Stomach smooth muscle (tissue), 2 donors: ENCODE data around the gene HSF5.

Source experiments
- H3K27ac ChIP-seq: one replicate; pipeline ENCODE4 v1.7.0; 2013; ENCODE audit warnings: mild to moderate bottlenecking, low read length, inconsistent platforms
- H3K27me3 ChIP-seq, 2 donors: one replicate each; pipeline ENCODE4 v1.7.0; 2013; ENCODE audit warnings: low read length in 2 of 2; ENCODE audit not compliant: insufficient read depth in 2 of 2, control insufficient read depth in 1 of 2
- H3K36me3 ChIP-seq, 2 donors: one replicate each; pipeline ENCODE4 v1.7.0; 2013; ENCODE audit warnings: low read length in 2 of 2; ENCODE audit not compliant: control insufficient read depth in 2 of 2, insufficient read depth in 2 of 2
- H3K4me1 ChIP-seq: one replicate; pipeline ENCODE4 v1.7.0; 2013; ENCODE audit warnings: low read length; ENCODE audit not compliant: control insufficient read depth, insufficient read depth
- H3K4me3 ChIP-seq, 2 donors: one replicate each; pipeline ENCODE4 v1.7.0; 2013; ENCODE audit warnings: low read length in 2 of 2
- H3K9ac ChIP-seq, 2 donors: one replicate each; pipeline ENCODE4 v1.7.0; 2013; ENCODE audit warnings: low read length in 2 of 2, mild to moderate bottlenecking in 1 of 2
- H3K9me3 ChIP-seq, 2 donors: one replicate each; pipeline ENCODE4 v1.7.0; 2013; ENCODE audit warnings: low read length in 2 of 2; ENCODE audit not compliant: control insufficient read depth in 2 of 2
- donor health status: healthy.
- donor health status: Pancreatic carcinoma.

The HSF5 gene

DNA sequence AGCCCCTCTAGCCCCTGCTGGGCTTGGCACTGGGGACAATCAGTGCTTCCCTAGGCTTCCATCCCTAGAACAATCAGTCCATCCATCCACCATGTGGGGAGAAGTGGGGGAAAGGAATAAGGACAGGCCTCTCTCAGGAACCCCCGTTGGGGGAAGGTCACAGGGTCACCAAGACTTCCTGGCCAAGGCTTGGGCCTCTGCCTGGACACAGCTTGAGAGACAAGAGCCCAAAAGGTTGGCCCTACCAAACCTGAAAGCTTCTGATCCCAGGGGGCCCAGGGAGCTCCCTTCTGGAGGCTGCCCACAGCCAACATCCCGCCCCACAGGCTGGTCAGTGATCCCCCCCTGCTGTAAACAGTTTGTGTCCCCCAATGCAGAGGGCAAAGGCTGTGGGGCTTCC, 42.4 kb upstream of the HSF5 start:
- H3K9me3 ChIP-seq: no peaks in the 10 kb centered on the region
- no peaks in the 10 kb centered on the region for H3K36me3 ChIP-seq
- no peak overlapping the region for H3K27ac ChIP-seq
- peaks cover 20% of the 10 kb centered on the region for H3K4me1 ChIP-seq
- H3K27me3 ChIP-seq: no peaks in the 10 kb centered on the region
- no peak overlapping the region for H3K9ac ChIP-seq
- no peak overlapping the region for H3K4me3 ChIP-seq

DNA sequence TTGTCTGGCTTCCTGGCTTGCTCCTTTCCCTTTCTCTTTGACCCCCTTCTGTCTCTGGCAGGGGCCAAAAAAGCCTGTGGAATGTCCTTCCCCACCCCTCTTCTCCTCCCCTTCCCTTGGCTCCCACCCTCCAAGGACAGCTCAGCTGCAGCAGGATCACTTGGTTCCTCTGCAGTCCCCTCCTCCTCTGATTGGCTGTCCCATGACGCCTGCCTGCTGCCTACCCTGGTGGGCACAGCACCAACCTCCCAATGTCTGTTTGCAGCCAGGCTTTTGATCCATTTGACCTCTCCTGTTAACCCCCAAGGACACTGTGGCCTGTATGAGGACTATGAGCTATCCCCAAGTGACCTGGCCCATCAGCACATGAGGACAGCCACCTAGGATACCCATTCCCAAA, 41.1 kb upstream of the HSF5 start:
- H3K4me3 ChIP-seq: peak overlapping the region in 1 of 2 donors; percentile 22
- H3K4me1 ChIP-seq: peaks cover 29% of the 10 kb centered on the region

DNA sequence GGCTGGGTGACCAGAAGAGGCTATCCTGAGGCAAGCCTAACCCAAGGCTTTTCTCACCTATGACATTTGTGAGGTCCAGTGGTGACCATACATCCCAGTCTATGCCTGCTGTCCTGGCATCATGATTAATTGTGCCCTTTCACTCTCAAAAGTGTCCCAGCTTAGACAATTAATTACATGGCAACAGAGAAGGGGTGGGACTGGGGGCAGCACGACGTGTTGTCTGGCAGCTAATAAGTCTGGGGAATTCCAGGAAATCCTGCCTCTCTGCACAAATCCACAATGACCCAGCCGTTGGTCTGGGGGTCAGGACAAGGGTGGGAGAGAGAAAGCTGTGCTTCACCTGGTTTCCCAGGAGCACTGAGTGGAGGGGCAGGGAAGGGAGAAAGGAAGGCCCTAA, 40.2 kb upstream of the HSF5 start:
- Histone ChIP-seq H3K4me3 (peak overlapping the region in 1 of 2 donors; percentile 29), H3K27me3 (no peaks in the 10 kb centered on the region), H3K9me3 (no peaks in the 10 kb centered on the region), H3K36me3 (no peaks in the 10 kb centered on the region), H3K27ac (no peak overlapping the region), H3K9ac (peak overlapping the region in 1 of 2 donors; percentile 13), H3K4me1 (peaks cover 29% of the 10 kb centered on the region)

More for the DNA sequence above, 41.1 kb upstream of the HSF5 start:
- Histone ChIP-seq H3K36me3 (no peaks in the 10 kb centered on the region), H3K9ac (no peak overlapping the region), H3K27me3 (no peaks in the 10 kb centered on the region), H3K9me3 (no peaks in the 10 kb centered on the region), H3K27ac (no peak overlapping the region)

DNA sequence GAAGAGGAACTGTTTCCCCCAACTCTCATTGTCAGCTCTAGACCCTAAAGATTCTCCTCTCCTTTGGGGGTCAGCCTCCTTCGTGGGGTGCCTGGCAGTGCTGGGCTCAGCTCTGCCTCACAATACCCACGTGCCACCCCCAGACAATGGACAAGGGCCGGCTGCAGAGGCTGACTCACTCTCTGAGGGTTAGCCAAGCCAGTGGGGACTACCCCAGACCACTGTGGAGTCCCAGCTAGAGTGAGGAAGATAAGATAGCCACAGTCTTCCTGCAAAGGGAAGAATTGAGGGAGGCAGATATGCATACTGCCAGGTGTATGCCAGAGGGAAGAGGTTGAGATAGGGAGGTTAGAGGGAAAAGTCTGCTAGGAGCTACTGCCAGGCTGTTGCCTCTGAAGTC, 39.7 kb upstream of the HSF5 start:
- Histone ChIP-seq H3K27ac (no peak overlapping the region), H3K9me3 (no peaks in the 10 kb centered on the region), H3K4me3 (peak overlapping the region in 1 of 2 donors; percentile 29), H3K27me3 (no peaks in the 10 kb centered on the region), H3K36me3 (no peaks in the 10 kb centered on the region), H3K4me1 (peaks cover 29% of the 10 kb centered on the region), H3K9ac (no peak overlapping the region)

DNA sequence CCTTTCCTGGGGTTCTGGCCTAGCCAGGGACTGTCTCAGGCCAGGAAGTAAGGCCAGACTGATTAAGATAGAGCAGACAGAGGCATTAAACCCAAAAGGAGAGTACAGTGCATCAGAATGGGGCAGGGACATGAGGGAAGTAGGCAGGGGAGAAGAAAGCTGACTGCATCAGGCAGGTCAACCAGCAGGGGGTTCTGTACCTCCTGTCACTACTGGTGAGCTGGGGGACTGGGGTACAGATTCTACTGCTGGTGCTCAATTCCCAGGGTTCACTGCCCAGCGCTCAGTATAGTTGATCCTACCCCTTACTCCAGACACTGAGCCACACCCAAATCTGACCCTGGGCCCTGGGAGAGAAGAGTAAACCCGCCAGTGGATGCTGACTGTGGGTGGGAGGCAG, 39.1 kb upstream of the HSF5 start:
- no peaks in the 10 kb centered on the region for H3K27me3 ChIP-seq
- H3K9ac ChIP-seq: no peak overlapping the region
- no peaks in the 10 kb centered on the region for H3K36me3 ChIP-seq
- H3K4me1 ChIP-seq: peaks cover 24% of the 10 kb centered on the region
- H3K4me3 ChIP-seq: peak overlapping the region in 1 of 2 donors; percentile 8
- no peak overlapping the region for H3K27ac ChIP-seq
- no peaks in the 10 kb centered on the region for H3K9me3 ChIP-seq

DNA sequence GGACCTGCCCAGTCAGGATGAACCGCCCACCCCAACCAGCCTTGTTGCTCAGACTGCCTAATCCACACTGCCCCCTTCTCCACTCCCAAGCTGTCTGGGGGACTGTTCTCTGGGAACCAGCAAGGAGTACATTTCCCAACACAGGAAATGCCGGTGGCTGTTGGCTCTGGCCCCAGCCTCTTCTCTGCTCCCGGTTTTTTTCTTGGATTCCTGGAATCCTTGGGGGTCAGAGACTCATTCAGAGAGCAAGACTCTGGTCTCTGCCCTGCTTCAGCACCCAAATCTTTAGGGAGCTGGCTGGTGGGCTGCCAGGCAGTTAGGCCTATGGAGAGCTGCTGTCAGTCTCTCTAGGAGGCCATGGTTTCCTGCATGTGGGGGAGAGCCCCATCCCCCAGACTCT, 37.0 kb upstream of the HSF5 start:
- no peaks in the 10 kb centered on the region for H3K9me3 ChIP-seq
- H3K36me3 ChIP-seq: peaks cover 0 to 2% of the 10 kb centered on the region in 2 donors
- H3K4me1 ChIP-seq: peaks cover 13% of the 10 kb centered on the region
- no peak overlapping the region for H3K9ac ChIP-seq
- H3K27ac ChIP-seq: no peak overlapping the region
- H3K27me3 ChIP-seq: no peaks in the 10 kb centered on the region
- H3K4me3 ChIP-seq: no peak overlapping the region

DNA sequence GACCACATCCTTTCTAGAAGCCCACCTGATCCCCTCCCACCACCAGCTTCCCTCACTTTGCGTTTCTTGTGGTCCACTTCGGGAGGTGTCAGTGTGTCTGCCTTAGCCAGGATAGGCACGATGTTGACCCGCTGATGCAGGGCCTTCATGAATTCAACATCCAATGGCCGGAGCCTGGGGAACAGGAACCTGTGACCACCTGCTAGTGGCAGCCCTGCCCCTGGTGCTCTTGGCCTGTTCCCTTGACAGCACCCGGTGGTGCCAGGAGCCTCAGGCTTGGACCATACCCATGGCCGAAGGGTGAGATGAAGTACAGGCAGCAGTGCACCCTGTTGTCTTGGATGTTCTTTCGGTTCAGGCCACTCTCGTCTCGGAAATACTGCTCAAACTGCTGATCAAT, 33.5 kb upstream of the HSF5 start:
- Histone ChIP-seq H3K36me3 (peaks cover 0 to 2% of the 10 kb centered on the region in 2 donors), H3K27me3 (no peaks in the 10 kb centered on the region), H3K27ac (no peak overlapping the region), H3K9me3 (no peaks in the 10 kb centered on the region), H3K4me3 (no peak overlapping the region), H3K9ac (no peak overlapping the region), H3K4me1 (peaks cover 33% of the 10 kb centered on the region)

DNA sequence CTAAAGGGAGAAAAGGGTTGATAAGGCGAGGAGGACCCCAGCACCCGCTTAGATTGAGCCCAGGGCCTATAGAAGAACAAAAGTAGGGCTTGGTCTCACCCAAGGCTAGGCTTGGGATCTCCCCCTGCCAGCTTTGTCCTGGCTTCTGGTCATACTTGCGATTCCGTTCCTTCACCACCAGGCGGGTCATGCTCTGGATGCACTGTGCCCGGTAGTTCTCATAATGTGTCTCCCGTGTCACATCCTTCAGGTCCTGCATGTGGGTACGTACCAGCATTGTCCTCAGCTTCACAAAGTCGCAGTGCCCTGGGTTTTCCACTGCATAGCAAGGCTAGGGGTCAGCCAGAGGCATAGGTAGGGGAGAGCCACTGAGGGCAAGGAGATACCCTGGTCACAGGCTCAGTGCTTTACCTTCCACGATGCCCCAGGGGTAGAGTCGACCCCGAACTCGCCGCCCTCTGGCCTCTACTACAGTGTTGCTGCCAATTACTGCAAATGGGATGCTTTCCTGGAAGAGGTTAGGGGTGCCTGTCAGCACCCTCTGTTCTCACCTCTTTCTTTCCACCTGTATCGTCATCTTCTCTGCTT, 32.7 kb upstream of the HSF5 start:
- Histone ChIP-seq H3K4me1 (peaks cover 40% of the 10 kb centered on the region), H3K27ac (no peak overlapping the region), H3K27me3 (no peaks in the 10 kb centered on the region), H3K9ac (no peak overlapping the region), H3K9me3 (no peaks in the 10 kb centered on the region), H3K4me3 (no peak overlapping the region), H3K36me3 (peaks cover 0 to 5% of the 10 kb centered on the region in 2 donors)

DNA sequence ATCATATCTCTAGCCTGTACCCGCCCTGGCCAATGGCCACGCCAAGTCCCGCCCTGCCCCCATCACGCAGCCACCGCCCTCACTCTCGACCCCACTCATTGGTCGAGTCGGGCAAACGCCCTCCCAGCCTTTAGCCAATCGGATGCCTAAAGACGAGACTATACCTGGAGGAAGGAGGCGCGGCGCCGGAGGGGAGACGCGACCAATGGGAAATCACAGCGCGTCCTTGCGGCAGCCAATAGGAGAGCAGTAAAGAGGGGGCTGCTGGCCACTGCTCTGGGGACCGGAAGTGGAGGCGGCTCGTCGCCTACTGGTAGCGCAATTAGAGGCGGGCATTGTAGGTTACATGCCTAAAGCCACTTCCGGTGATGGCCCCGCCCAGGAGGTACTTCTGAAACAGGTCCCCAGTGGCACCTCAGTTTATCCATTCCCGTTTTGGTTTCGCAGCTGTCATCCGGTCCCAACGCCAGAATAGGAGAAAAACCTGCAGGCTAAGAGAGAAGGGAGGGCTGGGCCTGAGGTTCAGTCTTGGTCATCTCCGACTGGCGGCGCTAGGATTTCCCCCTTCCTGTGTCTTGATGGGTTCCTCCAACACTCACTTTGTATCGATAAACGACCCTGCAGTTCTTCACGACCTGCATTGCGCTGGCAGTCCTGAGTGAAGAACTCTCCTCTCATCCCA, 29.9 kb upstream of the HSF5 start:
- Histone ChIP-seq H3K27me3 (no peaks in the 10 kb centered on the region), H3K4me1 (peaks cover 47% of the 10 kb centered on the region), H3K27ac (peak overlapping the region; percentile 96), H3K9me3 (no peaks in the 10 kb centered on the region), H3K9ac (peak overlapping the region; percentile 88 to 96), H3K36me3 (peaks cover 0 to 5% of the 10 kb centered on the region in 2 donors), H3K4me3 (peak overlapping the region; percentile 98 to 99)

DNA sequence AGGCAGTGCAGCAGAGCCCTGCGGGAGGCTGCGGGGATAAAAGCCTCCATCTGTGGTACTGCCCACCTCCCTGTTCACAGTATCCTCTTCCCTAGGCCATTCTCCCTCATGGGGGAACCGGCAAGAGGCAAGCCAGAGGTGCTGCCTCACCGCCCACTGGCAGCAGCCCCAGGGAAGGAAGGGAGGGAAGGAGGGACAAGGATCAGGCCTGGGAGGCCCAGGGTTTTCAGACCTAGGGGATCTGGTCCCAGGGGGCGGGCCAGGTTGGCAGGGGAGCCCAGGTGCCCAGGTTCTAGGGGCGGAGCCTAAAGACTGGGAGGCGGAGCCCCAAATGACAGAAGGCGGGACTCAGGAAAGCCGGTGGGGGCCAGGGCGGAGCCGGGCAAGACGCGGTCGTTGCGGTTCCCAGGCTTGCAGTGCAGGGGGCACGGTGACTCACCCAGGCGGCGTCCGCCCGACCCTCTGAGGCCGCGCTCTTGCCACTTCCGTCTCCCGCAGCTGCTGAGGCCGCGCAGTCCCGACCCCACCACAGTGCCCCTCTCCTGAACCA, 29.2 kb upstream of the HSF5 start:
- no peaks in the 10 kb centered on the region for H3K27me3 ChIP-seq
- peaks cover 2 to 7% of the 10 kb centered on the region in 2 donors for H3K36me3 ChIP-seq
- peaks cover 47% of the 10 kb centered on the region for H3K4me1 ChIP-seq
- peak overlapping the region; percentile 84 to 98 for H3K4me3 ChIP-seq
- H3K9ac ChIP-seq: peak overlapping the region; percentile 84 to 90
- no peaks in the 10 kb centered on the region for H3K9me3 ChIP-seq
- peak overlapping the region; percentile 96 for H3K27ac ChIP-seq
